DOHH2 (cell line): ENCODE measurements around the gene FLYWCH1.

Experiments
- H3F3A ChIP-seq: fragments of 200-600 bp; sonication (generic), shearing (Covaris generic); 2 replicates; pipeline ENCODE4 v1.6.0; 2016; ENCODE audit warnings: antibody characterized with exemption, mild to moderate bottlenecking; ENCODE audit not compliant: control insufficient read depth, insufficient read depth
- H3K27ac ChIP-seq: fragments of 200-600 bp; sonication (generic); 2 replicates; pipeline ENCODE4 v1.5.1; 2014; ENCODE audit warnings: low read depth, mild to moderate bottlenecking, low read length, moderate library complexity
- H3K27me3 ChIP-seq: fragments of 200-600 bp; sonication (generic); 2 replicates; pipeline ENCODE4 v1.6.1; 2014; ENCODE audit warnings: mild to moderate bottlenecking, low read length, mixed read lengths; ENCODE audit not compliant: control insufficient read depth
- H3K36me3 ChIP-seq: fragments of 200-600 bp; sonication (generic); 2 replicates; pipeline ENCODE4 v1.6.1; 2014; ENCODE audit warnings: mild to moderate bottlenecking, low read length, moderate library complexity, mixed read lengths; ENCODE audit not compliant: control insufficient read depth
- H3K4me1 ChIP-seq: fragments of 200-600 bp; sonication (generic); 2 replicates; pipeline ENCODE4 v1.6.1; 2014; ENCODE audit warnings: mild to moderate bottlenecking, low read length, mixed read lengths; ENCODE audit not compliant: control insufficient read depth
- H3K4me2 ChIP-seq: fragments of 200-600 bp; sonication (generic); 2 replicates; pipeline ENCODE4 v1.6.0; 2014; ENCODE audit warnings: mild to moderate bottlenecking, low read length, moderate library complexity
- H3K4me3 ChIP-seq: fragments of 200-600 bp; sonication (generic); 2 replicates; pipeline ENCODE4 v1.5.1; 2014; ENCODE audit warnings: mild to moderate bottlenecking, low read length, mixed read lengths
- H3K79me2 ChIP-seq: fragments of 200-600 bp; sonication (generic); 2 replicates; pipeline ENCODE4 v1.6.1; 2014; ENCODE audit warnings: mild to moderate bottlenecking, low read length, mixed read lengths; ENCODE audit not compliant: control insufficient read depth
- H3K9me2 ChIP-seq: fragments of 200-600 bp; sonication (generic); replicated peaks from 2 replicates; pipeline ENCODE4 v1.6.1; 2014; ENCODE audit warnings: mild to moderate bottlenecking, low read length, mixed read lengths; ENCODE audit not compliant: control insufficient read depth
- H3K9me3 ChIP-seq: fragments of 200-600 bp; sonication (generic); 2 replicates; pipeline ENCODE4 v1.6.1; 2014; ENCODE audit warnings: antibody characterized with exemption, low read length, mixed read lengths; ENCODE audit not compliant: control insufficient read depth, insufficient read depth
- H4K20me1 ChIP-seq: fragments of 200-600 bp; sonication (generic); 2 replicates; pipeline ENCODE4 v1.6.0; 2014; ENCODE audit warnings: low read depth, mild to moderate bottlenecking, antibody characterized with exemption, low read length, moderate library complexity; ENCODE audit not compliant: control insufficient read depth, insufficient read depth
- EZH2phosphoT487 ChIP-seq: fragments of 200-600 bp; sonication (generic); IDR thresholded peaks from 2 replicates; pipeline ENCODE4 v1.6.1; 2017; ENCODE audit warnings: borderline replicate concordance, mild to moderate bottlenecking, antibody characterized with exemption, low read length, moderate library complexity, mixed read lengths
- TF ChIP-seq, protein P1 (sequence below): fragments of 200-600 bp; sonication (generic); IDR thresholded peaks from one replicate; pipeline ENCODE4 v1.5.1; 2014; ENCODE audit warnings: antibody characterized with exemption, mild to moderate bottlenecking, low read depth, low read length; ENCODE audit not compliant: poor library complexity, severe bottlenecking

The FLYWCH1 gene

DNA sequence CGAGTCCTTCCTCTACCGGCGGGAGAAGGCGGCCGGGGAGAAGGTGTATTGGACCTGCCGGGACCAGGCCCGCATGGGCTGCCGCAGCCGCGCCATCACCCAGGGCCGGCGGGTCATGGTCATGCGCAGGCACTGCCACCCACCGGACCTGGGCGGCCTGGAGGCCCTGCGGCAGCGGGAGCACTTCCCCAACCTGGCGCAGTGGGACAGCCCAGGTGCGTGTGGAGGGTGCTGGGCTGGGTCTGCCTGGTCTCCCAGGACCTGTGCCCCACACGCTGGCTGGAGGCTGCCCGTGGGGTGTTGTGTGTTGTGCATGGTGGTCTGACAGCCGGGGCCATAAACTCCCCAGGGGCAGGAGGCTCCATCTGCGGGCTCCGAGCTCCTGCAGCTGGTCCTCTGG is 25.4 kb downstream of the FLYWCH1 start:
- Histone ChIP-seq H3K36me3 (peaks cover 5% of the 10 kb centered on the region; the same call in 1 of the 2 replicates), H4K20me1 (no peaks in the 10 kb centered on the region), H3K4me2 (no peak overlapping the region)

DNA sequence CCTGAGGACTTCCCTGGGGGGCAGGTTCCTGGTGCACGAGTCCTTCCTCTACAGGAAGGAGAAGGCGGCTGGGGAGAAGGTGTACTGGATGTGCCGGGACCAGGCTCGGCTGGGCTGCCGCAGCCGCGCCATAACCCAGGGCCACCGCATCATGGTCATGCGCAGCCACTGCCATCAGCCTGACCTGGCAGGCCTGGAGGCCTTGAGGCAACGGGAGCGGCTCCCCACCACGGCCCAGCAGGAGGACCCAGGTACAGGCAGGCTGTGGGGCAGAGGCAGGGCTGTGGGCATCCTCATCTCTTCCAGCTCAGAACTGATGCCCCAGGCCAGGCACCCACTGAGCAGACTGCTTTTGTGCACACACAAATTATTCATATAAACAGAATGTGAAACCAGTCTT is 26.5 kb downstream of the FLYWCH1 start:
- Histone ChIP-seq H3F3A (no peaks in the 10 kb centered on the region), H3K79me2 (no peaks in the 10 kb centered on the region), H3K4me2 (no peak overlapping the region), H3K9me3 (no peaks in the 10 kb centered on the region), H3K36me3 (peaks cover 5% of the 10 kb centered on the region; the same call in 1 of the 2 replicates), H3K4me3 (no peak overlapping the region), H3K4me1 (no peaks in the 10 kb centered on the region), H3K9me2 (no peaks in the 10 kb centered on the region), H3K27ac (no peak overlapping the region), H3K27me3 (no peaks in the 10 kb centered on the region), H4K20me1 (no peaks in the 10 kb centered on the region)
- no peak for TF ChIP-seq EZH2phosphoT487
- TF ChIP-seq, protein P1, sequence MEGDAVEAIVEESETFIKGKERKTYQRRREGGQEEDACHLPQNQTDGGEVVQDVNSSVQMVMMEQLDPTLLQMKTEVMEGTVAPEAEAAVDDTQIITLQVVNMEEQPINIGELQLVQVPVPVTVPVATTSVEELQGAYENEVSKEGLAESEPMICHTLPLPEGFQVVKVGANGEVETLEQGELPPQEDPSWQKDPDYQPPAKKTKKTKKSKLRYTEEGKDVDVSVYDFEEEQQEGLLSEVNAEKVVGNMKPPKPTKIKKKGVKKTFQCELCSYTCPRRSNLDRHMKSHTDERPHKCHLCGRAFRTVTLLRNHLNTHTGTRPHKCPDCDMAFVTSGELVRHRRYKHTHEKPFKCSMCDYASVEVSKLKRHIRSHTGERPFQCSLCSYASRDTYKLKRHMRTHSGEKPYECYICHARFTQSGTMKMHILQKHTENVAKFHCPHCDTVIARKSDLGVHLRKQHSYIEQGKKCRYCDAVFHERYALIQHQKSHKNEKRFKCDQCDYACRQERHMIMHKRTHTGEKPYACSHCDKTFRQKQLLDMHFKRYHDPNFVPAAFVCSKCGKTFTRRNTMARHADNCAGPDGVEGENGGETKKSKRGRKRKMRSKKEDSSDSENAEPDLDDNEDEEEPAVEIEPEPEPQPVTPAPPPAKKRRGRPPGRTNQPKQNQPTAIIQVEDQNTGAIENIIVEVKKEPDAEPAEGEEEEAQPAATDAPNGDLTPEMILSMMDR, result no peak

More for the DNA sequence above, 25.4 kb downstream of the FLYWCH1 start:
- no peak overlapping the region for H3K4me3 ChIP-seq
- no peaks in the 10 kb centered on the region for H3K27me3 ChIP-seq
- no peaks in the 10 kb centered on the region for H3F3A ChIP-seq
- no peaks in the 10 kb centered on the region for H3K9me2 ChIP-seq
- H3K79me2 ChIP-seq, result no peaks in the 10 kb centered on the region
- TF ChIP-seq, protein P1, result no peak
- TF ChIP-seq EZH2phosphoT487, result no peak
- no peaks in the 10 kb centered on the region for H3K4me1 ChIP-seq
- H3K27ac ChIP-seq, result no peak overlapping the region
- no peaks in the 10 kb centered on the region for H3K9me3 ChIP-seq

DNA sequence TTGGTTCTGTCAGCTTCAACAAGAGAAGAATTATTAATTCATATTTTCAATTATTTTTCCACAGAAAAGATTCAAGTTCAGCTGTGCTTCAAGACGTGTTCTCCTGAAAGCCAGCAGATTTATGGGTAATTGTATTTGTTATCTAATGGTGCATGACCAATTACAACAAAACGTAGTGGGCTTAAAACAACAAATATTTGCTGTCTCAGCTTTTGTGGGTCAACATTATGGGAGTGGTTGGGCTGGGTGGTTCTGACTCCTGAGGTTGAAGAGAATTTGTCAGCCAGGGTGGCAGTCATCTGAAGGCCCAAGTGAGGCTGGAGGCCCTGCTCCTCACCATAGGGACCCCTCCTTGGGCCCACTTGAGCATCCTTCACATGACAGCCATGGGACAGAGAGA is 28.2 kb downstream of the FLYWCH1 start:
- Histone ChIP-seq H3K4me2 (no peak overlapping the region), H3F3A (no peaks in the 10 kb centered on the region), H3K79me2 (no peaks in the 10 kb centered on the region), H3K9me2 (no peaks in the 10 kb centered on the region), H4K20me1 (no peaks in the 10 kb centered on the region), H3K4me1 (no peaks in the 10 kb centered on the region), H3K27ac (no peak overlapping the region), H3K9me3 (no peaks in the 10 kb centered on the region), H3K4me3 (no peak overlapping the region), H3K27me3 (no peaks in the 10 kb centered on the region), H3K36me3 (peaks cover 5% of the 10 kb centered on the region; the same call in 1 of the 2 replicates)
- TF ChIP-seq, protein P1, result no peak
- TF ChIP-seq EZH2phosphoT487, result no peak
